HG02798 (cell line): ENCODE results near the gene MRPS18B.
A peak's percentile ranks its signal among the peaks of the same experiment; 100 is the strongest.

ENCODE experiments used
- ATAC-seq: cut with Tn5 transposase; IDR thresholded peaks from one replicate; pipeline ENCODE4 v1.9.1; 2021; ENCODE audit warnings: mild to moderate bottlenecking; ENCODE audit not compliant: unreplicated experiment, poor library complexity

Gene MRPS18B

GRCh38 chr6:30672445-30673253, 55.0 kb downstream of the MRPS18B start, which contains the start of gene DHX16:
DHX16 (minus strand) TSS chr6:30673006; CDS start chr6:30672841, 165 bp downstream.
- ATAC-seq = peak; percentile 82
